ENCODE data around the gene PIGQ.

DNA sequence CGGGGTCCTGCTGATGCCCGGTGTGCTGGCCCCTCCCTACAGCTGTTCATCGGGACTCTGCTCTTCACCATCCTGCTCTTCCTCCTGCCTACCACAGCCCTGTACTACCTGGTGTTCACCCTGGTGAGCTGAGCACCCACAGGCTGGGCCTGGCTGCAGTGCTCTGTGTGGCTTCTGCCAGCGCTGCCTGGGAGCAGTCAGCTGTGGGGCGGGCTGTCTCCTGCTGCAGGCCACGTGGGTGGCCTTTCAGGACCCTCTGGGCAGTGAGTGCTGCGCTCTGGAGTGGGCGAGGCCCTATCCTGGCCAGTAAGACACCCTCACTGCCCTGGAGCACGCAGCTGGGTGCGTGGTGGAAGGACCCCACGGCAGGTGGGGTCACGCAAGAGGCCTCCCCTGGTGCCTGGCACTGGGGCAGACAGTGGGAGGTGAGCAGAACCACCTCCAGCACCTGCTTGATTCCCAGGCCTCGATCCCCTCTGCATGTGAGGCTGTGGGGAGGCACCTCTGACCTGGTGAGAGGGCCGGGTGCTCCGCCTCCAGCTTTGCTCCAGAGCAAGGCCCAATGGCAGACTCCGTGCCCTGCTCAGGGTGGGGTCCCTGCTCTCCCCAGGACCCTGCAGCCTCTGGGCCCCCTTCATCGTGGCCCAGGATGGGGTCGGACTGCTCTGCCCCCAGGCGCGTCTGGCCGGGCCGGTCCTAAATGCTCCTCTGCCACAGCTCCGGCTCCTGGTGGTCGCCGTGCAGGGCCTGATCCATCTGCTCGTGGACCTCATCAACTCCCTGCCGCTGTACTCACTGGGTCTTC, 10.6 kb downstream of the PIGQ start:
- TF ChIP-seq ARNT (IDR thresholded peaks at IDR 0.05) (no peak), ZNF280B (CRISPR knock-in tag; IDR thresholded peaks at IDR 0.05; ENCODE audit: borderline replicate concordance) (no peak), RXRA (CRISPR knock-in tag; IDR thresholded peaks at IDR 0.05) (no peak), POLR2A (IDR thresholded peaks at IDR 0.05; ENCODE audit: insufficient read depth in 1 of 2, low read depth in 2 of 2, low read length in 2 of 2) (no peak), MYC (CRISPR knock-in tag; IDR thresholded peaks at IDR 0.05; ENCODE audit: borderline replicate concordance) (no peak), CEBPB (IDR thresholded peaks at IDR 0.05; ENCODE audit: borderline replicate concordance, low read depth, low read length) (no peak), ATF3 (CRISPR knock-in tag; IDR thresholded peaks at IDR 0.05) (no peak), CAMTA2 (CRISPR knock-in tag; IDR thresholded peaks at IDR 0.05; ENCODE audit: borderline replicate concordance) (no peak), MXI1 (IDR thresholded peaks at IDR 0.05; ENCODE audit: borderline replicate concordance, low read depth, low read length) (no peak), E2F1 (CRISPR knock-in tag; IDR thresholded peaks at IDR 0.05) (no peak), ZNF367 (CRISPR knock-in tag; IDR thresholded peaks at IDR 0.05; ENCODE audit: borderline replicate concordance) (no peak)
- TF ChIP-seq, protein P1, sequence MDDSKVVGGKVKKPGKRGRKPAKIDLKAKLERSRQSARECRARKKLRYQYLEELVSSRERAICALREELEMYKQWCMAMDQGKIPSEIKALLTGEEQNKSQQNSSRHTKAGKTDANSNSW (CRISPR knock-in tag; IDR thresholded peaks at IDR 0.05; ENCODE audit: borderline replicate concordance), result no peak
- TF ChIP-seq, protein P2, sequence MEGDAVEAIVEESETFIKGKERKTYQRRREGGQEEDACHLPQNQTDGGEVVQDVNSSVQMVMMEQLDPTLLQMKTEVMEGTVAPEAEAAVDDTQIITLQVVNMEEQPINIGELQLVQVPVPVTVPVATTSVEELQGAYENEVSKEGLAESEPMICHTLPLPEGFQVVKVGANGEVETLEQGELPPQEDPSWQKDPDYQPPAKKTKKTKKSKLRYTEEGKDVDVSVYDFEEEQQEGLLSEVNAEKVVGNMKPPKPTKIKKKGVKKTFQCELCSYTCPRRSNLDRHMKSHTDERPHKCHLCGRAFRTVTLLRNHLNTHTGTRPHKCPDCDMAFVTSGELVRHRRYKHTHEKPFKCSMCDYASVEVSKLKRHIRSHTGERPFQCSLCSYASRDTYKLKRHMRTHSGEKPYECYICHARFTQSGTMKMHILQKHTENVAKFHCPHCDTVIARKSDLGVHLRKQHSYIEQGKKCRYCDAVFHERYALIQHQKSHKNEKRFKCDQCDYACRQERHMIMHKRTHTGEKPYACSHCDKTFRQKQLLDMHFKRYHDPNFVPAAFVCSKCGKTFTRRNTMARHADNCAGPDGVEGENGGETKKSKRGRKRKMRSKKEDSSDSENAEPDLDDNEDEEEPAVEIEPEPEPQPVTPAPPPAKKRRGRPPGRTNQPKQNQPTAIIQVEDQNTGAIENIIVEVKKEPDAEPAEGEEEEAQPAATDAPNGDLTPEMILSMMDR (CRISPR knock-in tag; IDR thresholded peaks at IDR 0.05), result no peak
- TF ChIP-seq, protein P3, sequence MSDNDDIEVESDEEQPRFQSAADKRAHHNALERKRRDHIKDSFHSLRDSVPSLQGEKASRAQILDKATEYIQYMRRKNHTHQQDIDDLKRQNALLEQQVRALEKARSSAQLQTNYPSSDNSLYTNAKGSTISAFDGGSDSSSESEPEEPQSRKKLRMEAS (IDR thresholded peaks at IDR 0.05), result no peak

Measured in HepG2 (cell line).